ENCODE data around the gene KIR2DL1.

DNA sequence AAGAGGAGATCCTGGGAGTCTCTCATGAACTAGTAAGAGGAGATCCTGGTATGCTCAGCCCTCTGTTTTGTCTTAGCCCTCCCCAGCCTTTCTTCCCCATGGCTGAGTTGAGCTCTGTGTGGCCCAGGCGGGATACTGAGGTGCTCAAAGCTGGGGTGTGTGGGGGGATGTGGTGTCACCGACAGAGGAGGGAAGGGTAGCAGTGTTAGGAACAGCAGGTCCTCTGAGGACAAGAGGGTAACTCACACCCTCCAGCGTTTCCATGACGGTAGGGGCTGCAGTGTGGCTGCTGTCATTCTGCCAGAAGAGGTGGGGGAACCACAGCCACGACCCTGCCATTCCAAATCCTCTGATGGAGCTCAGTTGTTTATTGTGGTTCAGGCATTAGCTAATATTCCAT, 34.5 kb downstream of the KIR2DL1 start:
- TF ChIP-seq ZNF707 (tag by site-specific recombination; IDR thresholded peaks at IDR 0.05) (no peak), YY1 (tag by site-specific recombination; IDR thresholded peaks at IDR 0.05) (no peak), ZNF76 (tag by site-specific recombination; IDR thresholded peaks at IDR 0.05; ENCODE audit: borderline replicate concordance, low read depth) (no peak), ZNF423 (tag by site-specific recombination; IDR thresholded peaks at IDR 0.05) (no peak), ZNF561 (tag by site-specific recombination; IDR thresholded peaks at IDR 0.05; ENCODE audit: borderline replicate concordance) (no peak), ZNF274 (IDR thresholded peaks at IDR 0.05; ENCODE audit: low read length) (no peak), ZNF274 (tag by site-specific recombination; IDR thresholded peaks at IDR 0.05; ENCODE audit: borderline replicate concordance) (no peak), ZNF792 (tag by site-specific recombination; IDR thresholded peaks at IDR 0.05) (no peak), ZNF324 (tag by site-specific recombination; IDR thresholded peaks at IDR 0.05) (no peak), KLF9 (tag by site-specific recombination; IDR thresholded peaks at IDR 0.05; ENCODE audit: low read depth) (no peak), ZNF24 (tag by site-specific recombination; IDR thresholded peaks at IDR 0.05) (no peak), SP2 (tag by site-specific recombination; IDR thresholded peaks at IDR 0.05) (no peak), ZNF335 (tag by site-specific recombination; conservative IDR thresholded peaks at IDR 0.05) (no peak)
- TF ChIP-seq, protein P1, sequence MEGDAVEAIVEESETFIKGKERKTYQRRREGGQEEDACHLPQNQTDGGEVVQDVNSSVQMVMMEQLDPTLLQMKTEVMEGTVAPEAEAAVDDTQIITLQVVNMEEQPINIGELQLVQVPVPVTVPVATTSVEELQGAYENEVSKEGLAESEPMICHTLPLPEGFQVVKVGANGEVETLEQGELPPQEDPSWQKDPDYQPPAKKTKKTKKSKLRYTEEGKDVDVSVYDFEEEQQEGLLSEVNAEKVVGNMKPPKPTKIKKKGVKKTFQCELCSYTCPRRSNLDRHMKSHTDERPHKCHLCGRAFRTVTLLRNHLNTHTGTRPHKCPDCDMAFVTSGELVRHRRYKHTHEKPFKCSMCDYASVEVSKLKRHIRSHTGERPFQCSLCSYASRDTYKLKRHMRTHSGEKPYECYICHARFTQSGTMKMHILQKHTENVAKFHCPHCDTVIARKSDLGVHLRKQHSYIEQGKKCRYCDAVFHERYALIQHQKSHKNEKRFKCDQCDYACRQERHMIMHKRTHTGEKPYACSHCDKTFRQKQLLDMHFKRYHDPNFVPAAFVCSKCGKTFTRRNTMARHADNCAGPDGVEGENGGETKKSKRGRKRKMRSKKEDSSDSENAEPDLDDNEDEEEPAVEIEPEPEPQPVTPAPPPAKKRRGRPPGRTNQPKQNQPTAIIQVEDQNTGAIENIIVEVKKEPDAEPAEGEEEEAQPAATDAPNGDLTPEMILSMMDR (tag by site-specific recombination; IDR thresholded peaks at IDR 0.05): no peak
- TF ChIP-seq, protein P2, sequence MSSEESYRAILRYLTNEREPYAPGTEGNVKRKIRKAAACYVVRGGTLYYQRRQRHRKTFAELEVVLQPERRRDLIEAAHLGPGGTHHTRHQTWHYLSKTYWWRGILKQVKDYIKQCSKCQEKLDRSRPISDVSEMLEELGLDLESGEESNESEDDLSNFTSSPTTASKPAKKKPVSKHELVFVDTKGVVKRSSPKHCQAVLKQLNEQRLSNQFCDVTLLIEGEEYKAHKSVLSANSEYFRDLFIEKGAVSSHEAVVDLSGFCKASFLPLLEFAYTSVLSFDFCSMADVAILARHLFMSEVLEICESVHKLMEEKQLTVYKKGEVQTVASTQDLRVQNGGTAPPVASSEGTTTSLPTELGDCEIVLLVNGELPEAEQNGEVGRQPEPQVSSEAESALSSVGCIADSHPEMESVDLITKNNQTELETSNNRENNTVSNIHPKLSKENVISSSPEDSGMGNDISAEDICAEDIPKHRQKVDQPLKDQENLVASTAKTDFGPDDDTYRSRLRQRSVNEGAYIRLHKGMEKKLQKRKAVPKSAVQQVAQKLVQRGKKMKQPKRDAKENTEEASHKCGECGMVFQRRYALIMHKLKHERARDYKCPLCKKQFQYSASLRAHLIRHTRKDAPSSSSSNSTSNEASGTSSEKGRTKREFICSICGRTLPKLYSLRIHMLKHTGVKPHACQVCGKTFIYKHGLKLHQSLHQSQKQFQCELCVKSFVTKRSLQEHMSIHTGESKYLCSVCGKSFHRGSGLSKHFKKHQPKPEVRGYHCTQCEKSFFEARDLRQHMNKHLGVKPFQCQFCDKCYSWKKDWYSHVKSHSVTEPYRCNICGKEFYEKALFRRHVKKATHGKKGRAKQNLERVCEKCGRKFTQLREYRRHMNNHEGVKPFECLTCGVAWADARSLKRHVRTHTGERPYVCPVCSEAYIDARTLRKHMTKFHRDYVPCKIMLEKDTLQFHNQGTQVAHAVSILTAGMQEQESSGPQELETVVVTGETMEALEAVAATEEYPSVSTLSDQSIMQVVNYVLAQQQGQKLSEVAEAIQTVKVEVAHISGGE (tag by site-specific recombination; conservative IDR thresholded peaks at IDR 0.05; ENCODE audit: low read depth): no peak

All from HEK293 (cell line).